ENCODE data around the gene CBFA2T2. TPM values are rescaled to one million over a fixed set of nuclear protein-coding genes. Genes with fewer than 3 reads are reported as not detected.

CBFA2T2 gene
- polyA plus RNA-seq, 1 donor (not counting 4 experiments of a cell fraction or from before 2014, with no cell fraction given) = 6.8 TPM

DNA sequence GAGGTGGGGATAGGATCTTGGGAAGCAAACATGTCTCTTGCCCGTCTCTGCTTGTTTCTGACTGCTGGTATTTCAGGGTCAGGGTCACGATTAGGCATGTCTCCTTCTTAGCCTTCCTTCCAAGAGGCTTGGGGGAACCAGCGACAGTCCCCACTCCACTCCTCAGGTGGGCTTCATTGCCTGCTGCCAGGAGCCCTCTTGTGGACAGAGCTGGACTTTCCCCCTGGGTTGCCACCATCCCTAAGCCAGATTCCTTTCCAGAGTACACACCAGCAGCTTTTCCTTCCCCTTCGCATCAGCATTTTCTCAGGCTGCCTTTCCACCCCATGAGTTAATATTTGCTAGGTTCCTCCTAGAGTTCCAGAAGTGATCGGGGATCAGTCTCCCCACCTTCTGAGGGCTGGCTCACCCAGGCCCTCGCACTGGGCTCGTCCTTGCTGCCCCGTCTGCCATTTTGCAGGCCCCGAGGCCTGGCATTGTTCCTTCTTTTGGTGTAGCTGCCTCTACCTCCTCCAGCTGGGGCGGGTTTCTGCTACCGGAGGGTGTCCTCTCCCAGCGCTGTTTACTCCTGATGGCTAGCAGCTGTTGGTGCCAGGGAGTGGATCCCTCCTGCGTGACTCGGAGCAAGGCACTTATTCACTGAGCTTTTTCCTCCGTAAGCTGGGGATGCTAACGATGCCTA lies 163.5 kb downstream of the CBFA2T2 start:
- Histone ChIP-seq H3K36me3 (ENCODE audit: control insufficient read depth in 2 of 2, extremely low read depth in 1 of 2, insufficient read depth in 2 of 2, low read length in 2 of 2) (no peaks in the 10 kb centered on the region), H3K9me3 (ENCODE audit: control insufficient read depth, low read depth, low read length) (no peaks in the 10 kb centered on the region), H4K20me1 (ENCODE audit: control insufficient read depth, extremely low read depth, insufficient read depth, low read length) (peaks cover under 1% of the 10 kb centered on the region), H3K27me3 (ENCODE audit: control insufficient read depth, extremely low read depth, insufficient read depth, low read length) (no peaks in the 10 kb centered on the region), H2AFZ (ENCODE audit: control insufficient read depth, low read length) (no peak overlapping the region), H3K4me1 (ENCODE audit: control insufficient read depth, extremely low read depth, insufficient read depth, low read length) (peaks cover 21% of the 10 kb centered on the region), H3K4me3 (ENCODE audit: control insufficient read depth in 2 of 3, extremely low read depth in 1 of 3, insufficient read depth in 2 of 3, low read depth in 1 of 3, low read length in 3 of 3) (no peak overlapping the region), H3K27ac (ENCODE audit: control insufficient read depth, insufficient read depth, low read length) (no peak overlapping the region), H3K79me2 (ENCODE audit: control insufficient read depth, insufficient read depth, low read length) (no peaks in the 10 kb centered on the region), H3K9me1 (ENCODE audit: control insufficient read depth, extremely low read depth, insufficient read depth, low read length) (peaks cover 3% of the 10 kb centered on the region), H3K9ac (ENCODE audit: control insufficient read depth, extremely low read depth, insufficient read depth, low read length) (no peak overlapping the region), H3K4me2 (ENCODE audit: control insufficient read depth, extremely low read depth, insufficient read depth, low read depth, low read length) (no peak overlapping the region)
- DNase-seq (ENCODE audit: low read depth, low spot score) (no peak), FAIRE-seq (no peak)
- TF ChIP-seq, protein P1, sequence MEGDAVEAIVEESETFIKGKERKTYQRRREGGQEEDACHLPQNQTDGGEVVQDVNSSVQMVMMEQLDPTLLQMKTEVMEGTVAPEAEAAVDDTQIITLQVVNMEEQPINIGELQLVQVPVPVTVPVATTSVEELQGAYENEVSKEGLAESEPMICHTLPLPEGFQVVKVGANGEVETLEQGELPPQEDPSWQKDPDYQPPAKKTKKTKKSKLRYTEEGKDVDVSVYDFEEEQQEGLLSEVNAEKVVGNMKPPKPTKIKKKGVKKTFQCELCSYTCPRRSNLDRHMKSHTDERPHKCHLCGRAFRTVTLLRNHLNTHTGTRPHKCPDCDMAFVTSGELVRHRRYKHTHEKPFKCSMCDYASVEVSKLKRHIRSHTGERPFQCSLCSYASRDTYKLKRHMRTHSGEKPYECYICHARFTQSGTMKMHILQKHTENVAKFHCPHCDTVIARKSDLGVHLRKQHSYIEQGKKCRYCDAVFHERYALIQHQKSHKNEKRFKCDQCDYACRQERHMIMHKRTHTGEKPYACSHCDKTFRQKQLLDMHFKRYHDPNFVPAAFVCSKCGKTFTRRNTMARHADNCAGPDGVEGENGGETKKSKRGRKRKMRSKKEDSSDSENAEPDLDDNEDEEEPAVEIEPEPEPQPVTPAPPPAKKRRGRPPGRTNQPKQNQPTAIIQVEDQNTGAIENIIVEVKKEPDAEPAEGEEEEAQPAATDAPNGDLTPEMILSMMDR (optimal IDR thresholded peaks at IDR 0.05 in 1 of 3, IDR thresholded peaks at IDR 0.05 in 1 of 3, conservative IDR thresholded peaks at IDR 0.05 in 1 of 3; ENCODE audit: extremely low read depth in 1 of 3, insufficient read depth in 2 of 3, low read length in 3 of 3) = peak; percentile 77 to 84 (median 81)
- no peak for TF ChIP-seq EZH2 (IDR thresholded peaks at IDR 0.05; ENCODE audit: low read length)
- dilution Hi-C loops (cut with MboI; ENCODE audit: extremely low pct_ligation_motif_present, low sequenced_read_pairs) = no loop called here

DNA sequence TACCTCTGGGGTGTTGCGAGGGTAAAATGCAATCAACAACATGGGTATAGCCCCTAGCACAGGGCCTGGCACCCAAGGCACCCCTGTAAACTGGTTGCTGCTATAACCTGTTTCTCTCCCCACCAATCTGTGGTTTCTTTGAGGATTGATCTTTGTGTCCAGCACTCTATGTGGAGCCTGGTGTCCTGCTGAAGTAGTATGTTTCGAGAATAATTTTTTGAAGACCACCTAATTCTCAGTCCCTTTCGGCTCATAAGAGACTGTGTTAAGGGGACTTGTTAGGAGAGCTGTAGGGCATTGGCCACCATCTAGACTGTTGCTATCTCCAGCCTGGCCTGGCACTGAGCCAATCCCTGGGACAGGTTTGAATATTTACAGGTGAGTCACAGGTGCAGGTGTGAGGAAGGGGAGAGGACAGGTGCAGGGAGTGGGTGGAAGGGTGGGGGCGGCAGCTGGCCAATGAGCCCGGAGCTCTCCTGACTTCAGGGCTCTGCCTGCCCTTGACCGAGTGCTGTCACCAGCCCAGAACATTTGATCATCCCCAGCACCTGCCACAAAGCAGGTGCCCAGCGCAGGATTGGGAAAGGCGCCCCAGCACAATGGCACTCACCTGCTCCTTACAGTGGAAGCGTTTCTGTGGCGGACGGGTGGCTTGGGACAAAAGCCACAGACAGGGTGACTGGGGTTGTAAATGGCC lies 164.2 kb downstream of the CBFA2T2 start:
- H3K4me2 ChIP-seq (ENCODE audit: control insufficient read depth, extremely low read depth, insufficient read depth, low read depth, low read length) = no peak overlapping the region
- no peaks in the 10 kb centered on the region for H3K9me3 ChIP-seq (ENCODE audit: control insufficient read depth, low read depth, low read length)
- TF ChIP-seq, protein P1 (optimal IDR thresholded peaks at IDR 0.05 in 1 of 3, IDR thresholded peaks at IDR 0.05 in 1 of 3, conservative IDR thresholded peaks at IDR 0.05 in 1 of 3; ENCODE audit: extremely low read depth in 1 of 3, insufficient read depth in 2 of 3, low read length in 3 of 3) = no peak
- TF ChIP-seq EZH2 (IDR thresholded peaks at IDR 0.05; ENCODE audit: low read length) = no peak
- peaks cover 16% of the 10 kb centered on the region for H3K4me1 ChIP-seq (ENCODE audit: control insufficient read depth, extremely low read depth, insufficient read depth, low read length)
- FAIRE-seq (no peak), DNase-seq (ENCODE audit: low read depth, low spot score) (no peak)
- H4K20me1 ChIP-seq (ENCODE audit: control insufficient read depth, extremely low read depth, insufficient read depth, low read length) = no peaks in the 10 kb centered on the region
- no peak overlapping the region for H3K27ac ChIP-seq (ENCODE audit: control insufficient read depth, insufficient read depth, low read length)
- H3K4me3 ChIP-seq (ENCODE audit: control insufficient read depth in 2 of 3, extremely low read depth in 1 of 3, insufficient read depth in 2 of 3, low read depth in 1 of 3, low read length in 3 of 3) = no peak overlapping the region
- no peak overlapping the region for H3K9ac ChIP-seq (ENCODE audit: control insufficient read depth, extremely low read depth, insufficient read depth, low read length)
- H2AFZ ChIP-seq (ENCODE audit: control insufficient read depth, low read length) = no peak overlapping the region
- H3K27me3 ChIP-seq (ENCODE audit: control insufficient read depth, extremely low read depth, insufficient read depth, low read length) = no peaks in the 10 kb centered on the region
- H3K79me2 ChIP-seq (ENCODE audit: control insufficient read depth, insufficient read depth, low read length) = no peaks in the 10 kb centered on the region
- dilution Hi-C loops (cut with MboI; ENCODE audit: extremely low pct_ligation_motif_present, low sequenced_read_pairs) = no loop called here
- H3K36me3 ChIP-seq (ENCODE audit: control insufficient read depth in 2 of 2, extremely low read depth in 1 of 2, insufficient read depth in 2 of 2, low read length in 2 of 2) = no peaks in the 10 kb centered on the region
- H3K9me1 ChIP-seq (ENCODE audit: control insufficient read depth, extremely low read depth, insufficient read depth, low read length) = no peaks in the 10 kb centered on the region

Measured in keratinocyte (primary cell).